ENCODE data around the gene ATP2C2. TPM values are rescaled to one million over a fixed set of nuclear protein-coding genes. Genes with fewer than 3 reads are reported as not detected.

ATP2C2 gene
- total RNA-seq, 6 experiments from 2014 or later: 0.18 to 0.51 (median 0.32) TPM; not detected in 2

DNA sequence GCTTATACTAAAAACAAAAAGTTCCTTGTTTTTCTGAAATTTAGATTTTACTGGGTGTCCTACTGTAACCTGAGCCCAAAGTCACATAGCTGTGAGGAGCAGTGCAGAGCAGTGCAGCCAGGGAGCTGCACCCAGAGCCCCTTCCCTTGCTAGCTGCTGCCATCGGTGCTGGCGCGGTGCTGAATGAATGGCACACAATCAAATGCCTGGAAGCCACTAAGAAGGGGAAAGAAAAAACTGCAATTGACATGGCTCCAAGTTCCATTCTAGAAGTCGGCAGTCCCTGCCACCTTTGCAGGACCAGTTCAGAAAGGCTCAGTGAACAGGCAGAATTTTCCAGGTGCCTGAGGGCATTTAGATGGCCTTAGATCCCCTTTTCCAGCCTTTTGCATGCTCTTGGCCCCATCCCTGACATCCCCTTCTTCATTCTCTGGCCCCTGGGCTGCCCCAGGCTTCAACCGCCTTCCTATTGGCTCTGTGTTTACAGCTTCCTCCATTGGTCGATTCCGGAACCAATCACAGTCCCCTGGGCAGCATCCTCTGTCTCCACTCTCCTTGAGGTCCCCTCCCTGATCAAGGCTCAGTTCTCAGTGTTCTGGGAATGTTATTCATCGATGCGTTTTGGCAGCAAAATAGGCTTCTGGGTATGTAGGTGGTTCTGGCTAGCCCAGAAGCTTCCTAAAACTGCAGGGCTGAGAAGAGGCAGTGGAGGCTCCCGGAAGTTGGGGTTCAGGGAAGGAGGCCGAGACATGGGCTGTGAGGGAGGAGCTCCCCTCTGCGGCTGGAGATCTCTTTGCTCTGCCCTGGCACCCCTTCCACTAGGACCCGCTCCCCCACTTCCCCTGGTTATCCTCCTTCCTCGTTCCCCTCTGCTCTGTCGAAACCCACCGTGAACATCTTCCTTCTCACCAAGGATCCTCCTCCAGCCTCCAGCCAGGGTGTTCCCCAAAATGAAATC lies 37.9 kb downstream of the ATP2C2 start:
- DNase-seq: no peak
- Histone ChIP-seq H3K27ac (no peak overlapping the region), H3K4me3 (no peak overlapping the region), H3K4me1 (no peaks in the 10 kb centered on the region), H3K27me3 (no peaks in the 10 kb centered on the region), H3K36me3 (no peaks in the 10 kb centered on the region), H3K9me3 (no peaks in the 10 kb centered on the region)
- WGBS (ENCODE audit: insufficient coverage, low coverage, low lambda C conversion rate, missing lambda C conversion rate): 72% methylated on average over 14 of the region's 16 CpGs
- intact Hi-C loops (cut with DNase I): no loop called here
- no peak for ATAC-seq
- TF ChIP-seq, protein P1, sequence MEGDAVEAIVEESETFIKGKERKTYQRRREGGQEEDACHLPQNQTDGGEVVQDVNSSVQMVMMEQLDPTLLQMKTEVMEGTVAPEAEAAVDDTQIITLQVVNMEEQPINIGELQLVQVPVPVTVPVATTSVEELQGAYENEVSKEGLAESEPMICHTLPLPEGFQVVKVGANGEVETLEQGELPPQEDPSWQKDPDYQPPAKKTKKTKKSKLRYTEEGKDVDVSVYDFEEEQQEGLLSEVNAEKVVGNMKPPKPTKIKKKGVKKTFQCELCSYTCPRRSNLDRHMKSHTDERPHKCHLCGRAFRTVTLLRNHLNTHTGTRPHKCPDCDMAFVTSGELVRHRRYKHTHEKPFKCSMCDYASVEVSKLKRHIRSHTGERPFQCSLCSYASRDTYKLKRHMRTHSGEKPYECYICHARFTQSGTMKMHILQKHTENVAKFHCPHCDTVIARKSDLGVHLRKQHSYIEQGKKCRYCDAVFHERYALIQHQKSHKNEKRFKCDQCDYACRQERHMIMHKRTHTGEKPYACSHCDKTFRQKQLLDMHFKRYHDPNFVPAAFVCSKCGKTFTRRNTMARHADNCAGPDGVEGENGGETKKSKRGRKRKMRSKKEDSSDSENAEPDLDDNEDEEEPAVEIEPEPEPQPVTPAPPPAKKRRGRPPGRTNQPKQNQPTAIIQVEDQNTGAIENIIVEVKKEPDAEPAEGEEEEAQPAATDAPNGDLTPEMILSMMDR (IDR thresholded peaks at IDR 0.05): no peak
- TF ChIP-seq POLR2A (IDR thresholded peaks at IDR 0.05): no peak

GRCh38 chr16:84407588-84408313 lies 39.4 kb downstream of the ATP2C2 start:
- Histone ChIP-seq H3K9me3 (no peaks in the 10 kb centered on the region), H3K4me1 (no peaks in the 10 kb centered on the region), H3K4me3 (no peak overlapping the region), H3K27ac (no peak overlapping the region), H3K27me3 (no peaks in the 10 kb centered on the region), H3K36me3 (no peaks in the 10 kb centered on the region)
- intact Hi-C loops (cut with DNase I): no loop called here
- TF ChIP-seq, protein P1 (IDR thresholded peaks at IDR 0.05): no peak
- no peak for TF ChIP-seq POLR2A (IDR thresholded peaks at IDR 0.05)
- ATAC-seq: no peak
- 38% methylated on average over 2 of the region's 9 CpGs for WGBS (ENCODE audit: insufficient coverage, low coverage, low lambda C conversion rate, missing lambda C conversion rate)
- DNase-seq: no peak

GRCh38 chr16:84408314-84408690 lies 40.0 kb downstream of the ATP2C2 start:
- Histone ChIP-seq H3K27ac (no peak overlapping the region), H3K4me3 (no peak overlapping the region), H3K36me3 (no peaks in the 10 kb centered on the region), H3K9me3 (no peaks in the 10 kb centered on the region), H3K4me1 (no peaks in the 10 kb centered on the region), H3K27me3 (no peaks in the 10 kb centered on the region)
- WGBS (ENCODE audit: insufficient coverage, low coverage, low lambda C conversion rate, missing lambda C conversion rate): 71% methylated on average over 10 of the region's 10 CpGs
- no peak for ATAC-seq
- intact Hi-C loops (cut with DNase I): no loop called here
- DNase-seq: no peak
- no peak for TF ChIP-seq POLR2A (IDR thresholded peaks at IDR 0.05)
- TF ChIP-seq, protein P1 (IDR thresholded peaks at IDR 0.05): no peak

DNA sequence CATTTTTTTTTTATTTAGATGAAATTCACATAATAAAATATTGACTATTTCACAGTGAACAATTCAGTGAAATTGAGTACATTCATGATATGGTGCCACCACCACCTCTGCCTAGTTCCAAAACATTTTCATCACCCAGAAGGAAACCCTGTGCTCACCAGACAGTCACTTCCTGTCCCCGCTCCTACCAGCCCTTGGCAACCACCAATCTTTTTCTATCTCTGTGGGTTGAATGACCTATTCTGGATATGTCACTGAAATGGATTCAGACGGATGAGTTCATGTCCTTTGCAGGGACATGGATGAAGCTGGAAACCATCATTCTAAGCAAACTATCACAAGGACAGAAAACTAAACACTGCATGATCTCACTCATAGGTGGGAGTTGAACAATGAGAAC lies 40.5 kb downstream of the ATP2C2 start:
- Histone ChIP-seq H3K4me3 (no peak overlapping the region), H3K27me3 (no peaks in the 10 kb centered on the region), H3K27ac (no peak overlapping the region), H3K4me1 (no peaks in the 10 kb centered on the region), H3K36me3 (no peaks in the 10 kb centered on the region), H3K9me3 (no peaks in the 10 kb centered on the region)
- 27% methylated on average over 2 of the region's 2 CpGs for WGBS (ENCODE audit: insufficient coverage, low coverage, low lambda C conversion rate, missing lambda C conversion rate)
- no peak for TF ChIP-seq POLR2A (IDR thresholded peaks at IDR 0.05)
- TF ChIP-seq, protein P1 (IDR thresholded peaks at IDR 0.05): no peak
- ATAC-seq: no peak
- no peak for DNase-seq
- intact Hi-C loops (cut with DNase I): no loop called here

Data from right lobe of liver (tissue), 6 donors.